HG02623 (cell line): Measurements from ENCODE around the gene CTRB1.
"Not testable (repeated sequence)": the region's sequence is repeated elsewhere in the genome, so short reads cannot be mapped to it uniquely, and the experiment has no call there.

ENCODE experiments used
- ATAC-seq: cut with Tn5 transposase; IDR thresholded peaks from one replicate; pipeline ENCODE4 v1.9.1; 2021; ENCODE audit warnings: moderate library complexity; ENCODE audit not compliant: unreplicated experiment

CTRB1 gene

GRCh38 chr16:75203667-75204409 is 14.9 kb upstream of the CTRB1 start:
- ATAC-seq = no peak

- ATAC-seq = no peak
These were observed 14.4 kb upstream of the CTRB1 start for GRCh38 chr16:75204410-75204758.

GRCh38 chr16:75204905-75205304 is 13.9 kb upstream of the CTRB1 start:
- not testable (repeated sequence) for ATAC-seq

- ATAC-seq = not testable (repeated sequence)
These were observed 13.3 kb upstream of the CTRB1 start for GRCh38 chr16:75205438-75205837.

GRCh38 chr16:75205961-75206748 is 12.6 kb upstream of the CTRB1 start:
- not testable (repeated sequence) for ATAC-seq

GRCh38 chr16:75206749-75207451 is 11.9 kb upstream of the CTRB1 start, which contains the start of gene CTRB2:
TSS of gene CTRB2 (minus strand) at chr16:75207161. CDS start at chr16:75207141, 20 bp downstream.
- no peak for ATAC-seq

- no peak for ATAC-seq
These were observed 11.0 kb upstream of the CTRB1 start for GRCh38 chr16:75207831-75208230.

- no peak for ATAC-seq
These were observed 10.5 kb upstream of the CTRB1 start for GRCh38 chr16:75208242-75208825.

GRCh38 chr16:75208861-75209505 is 9.8 kb upstream of the CTRB1 start:
- no peak for ATAC-seq

GRCh38 chr16:75209514-75209913 is 9.3 kb upstream of the CTRB1 start:
- not testable (repeated sequence) for ATAC-seq

- no peak for ATAC-seq
These were observed 8.8 kb upstream of the CTRB1 start for GRCh38 chr16:75209944-75210343.

GRCh38 chr16:75211286-75211685 is 7.5 kb upstream of the CTRB1 start:
- ATAC-seq = not testable (repeated sequence)

- ATAC-seq = no peak
These were observed 2.7 kb upstream of the CTRB1 start for GRCh38 chr16:75216127-75216526.

GRCh38 chr16:75216576-75216975 is 2.2 kb upstream of the CTRB1 start:
- no peak for ATAC-seq

GRCh38 chr16:75217389-75217851 is 1.4 kb upstream of the CTRB1 start:
- ATAC-seq = no peak

- no peak for ATAC-seq
These were observed 300 bp downstream of the CTRB1 start for GRCh38 chr16:75219088-75219487.

- ATAC-seq = no peak
These were observed 1.1 kb downstream of the CTRB1 start for GRCh38 chr16:75219838-75220237.

GRCh38 chr16:75222271-75222783 is 3.5 kb downstream of the CTRB1 start:
- no peak for ATAC-seq

GRCh38 chr16:75223129-75223528 is 4.3 kb downstream of the CTRB1 start:
- not testable (repeated sequence) for ATAC-seq

GRCh38 chr16:75224306-75225082 is 5.7 kb downstream of the CTRB1 start:
- ATAC-seq = no peak
